Middle frontal gyrus (tissue), 1 donor: Measurements from ENCODE around the gene DCC.

Source experiments
- DNase-seq: peaks from one replicate; pipeline ENCODE4 v3.0.0-alpha.2; 2015; ENCODE audit warnings: low spot score; ENCODE audit errors: extremely low spot score

The DCC gene

GRCh38 chr18:52781113-52781512, 441.1 kb downstream of the DCC start:
- no peak for DNase-seq

GRCh38 chr18:52791321-52791720, 451.3 kb downstream of the DCC start:
- no peak for DNase-seq

GRCh38 chr18:52812834-52813233, 472.8 kb downstream of the DCC start:
- DNase-seq: no peak

DNA sequence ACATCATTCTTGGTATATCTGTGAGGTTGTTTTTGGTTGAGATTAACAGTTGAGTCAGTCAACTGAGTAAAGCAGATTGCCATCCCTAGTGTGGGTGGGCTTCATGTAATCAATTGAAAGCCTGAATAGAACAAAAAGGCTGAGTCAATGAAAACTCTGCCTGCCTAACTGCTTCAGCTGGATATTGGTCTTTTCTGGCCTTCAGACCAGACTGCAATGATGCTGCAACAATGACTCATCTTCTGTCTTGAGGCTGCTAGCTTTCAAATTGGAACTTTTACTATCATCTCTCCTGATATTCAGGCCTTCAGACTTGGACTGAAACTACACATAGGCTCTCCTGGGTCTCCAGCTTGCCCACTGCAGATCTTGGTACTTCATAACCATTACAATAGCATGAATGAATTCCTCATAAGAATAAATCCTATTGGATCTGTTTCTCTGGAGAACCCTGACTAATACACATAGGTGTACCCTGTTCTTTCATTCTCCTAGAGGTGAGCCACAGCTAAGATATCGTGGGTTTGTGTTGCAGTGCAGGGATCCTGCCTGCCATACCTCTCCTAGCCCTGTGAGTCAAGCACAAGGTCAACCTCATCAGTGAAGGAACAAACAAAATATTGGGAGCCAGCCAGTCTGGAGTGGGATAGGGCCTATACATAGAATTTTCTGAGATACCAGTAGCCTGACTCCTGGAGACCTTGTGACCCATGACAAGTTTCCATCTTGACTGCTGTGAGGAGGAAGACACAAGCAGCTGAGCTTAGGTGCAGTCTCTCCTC, 473.8 kb downstream of the DCC start:
- no peak for DNase-seq

DNA sequence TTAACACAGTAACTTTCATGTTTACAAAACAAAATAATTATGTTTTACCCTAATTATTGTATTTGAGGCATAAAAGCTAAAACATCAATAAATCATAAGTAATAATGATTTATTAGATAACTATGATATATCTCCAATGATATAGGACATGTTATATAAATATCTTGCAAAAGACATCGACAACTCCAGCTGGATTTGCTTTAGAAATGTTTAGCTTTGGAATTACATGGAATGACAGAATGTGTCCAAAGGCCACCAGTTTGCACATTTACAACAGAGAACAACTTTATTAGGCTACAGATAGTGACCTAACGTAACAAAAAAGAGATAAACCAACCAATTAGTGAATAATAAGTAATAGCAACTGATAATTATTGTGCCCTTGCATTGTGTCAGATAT, 475.7 kb downstream of the DCC start:
- no peak for DNase-seq

DNA sequence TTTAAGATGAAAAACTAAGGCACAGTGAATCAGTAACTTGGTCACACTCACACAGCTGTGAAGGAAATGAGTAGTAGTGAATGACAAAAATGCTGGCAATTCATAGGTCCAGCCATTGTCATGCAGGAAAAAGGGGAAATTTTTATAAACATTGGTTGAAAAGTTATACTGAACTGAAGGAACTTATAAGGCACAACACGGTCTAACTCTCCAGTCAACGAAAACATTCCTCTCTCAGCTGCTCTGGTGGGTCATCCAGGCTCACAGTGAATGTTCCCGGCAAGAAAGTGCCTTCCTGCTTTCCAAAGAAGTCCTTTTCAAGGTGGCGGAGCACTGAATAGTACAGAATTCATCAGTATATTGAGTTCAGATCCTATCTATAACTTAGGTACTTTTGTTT, 476.1 kb downstream of the DCC start:
- DNase-seq: no peak

DNA sequence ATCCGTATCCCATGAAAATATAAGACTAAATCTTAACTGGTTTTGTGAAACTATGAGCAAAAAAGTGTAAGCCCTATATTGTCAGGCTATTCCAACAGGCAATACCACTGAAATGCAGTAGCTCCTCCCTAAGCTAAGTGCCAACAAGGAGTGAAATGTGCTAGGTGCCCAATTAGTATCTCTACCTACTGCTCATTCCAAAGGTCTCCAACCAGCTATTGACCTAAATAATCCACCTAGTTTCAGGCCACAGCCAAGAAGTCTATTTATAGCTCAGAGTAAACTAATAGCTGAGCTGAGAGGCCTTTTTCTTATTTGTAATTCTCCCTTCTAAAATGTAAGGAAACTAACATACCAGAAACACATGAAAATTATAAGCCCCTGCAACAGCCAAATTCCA, 482.2 kb downstream of the DCC start:
- DNase-seq: no peak

DNA sequence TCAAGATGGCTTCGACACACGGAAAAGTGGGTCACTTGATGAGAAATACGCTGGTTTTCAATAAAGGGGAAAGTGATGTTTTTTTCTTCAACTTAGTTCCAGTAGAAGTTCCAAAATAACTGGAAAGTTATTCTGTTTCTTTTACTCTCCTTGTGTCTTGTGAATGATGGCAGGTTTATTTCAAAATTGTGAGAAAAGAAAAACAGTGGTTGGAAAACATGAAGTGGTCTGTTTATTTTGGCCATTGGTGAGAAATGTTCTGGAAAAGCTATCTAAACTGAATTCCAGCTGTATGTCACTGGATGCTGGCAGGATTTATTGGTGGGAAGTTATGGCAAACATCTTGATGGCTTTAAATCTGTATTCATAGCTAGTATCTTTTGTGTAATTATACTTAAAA, 484.1 kb downstream of the DCC start:
- DNase-seq: no peak

GRCh38 chr18:52826994-52827393, 487.0 kb downstream of the DCC start:
- no peak for DNase-seq

DNA sequence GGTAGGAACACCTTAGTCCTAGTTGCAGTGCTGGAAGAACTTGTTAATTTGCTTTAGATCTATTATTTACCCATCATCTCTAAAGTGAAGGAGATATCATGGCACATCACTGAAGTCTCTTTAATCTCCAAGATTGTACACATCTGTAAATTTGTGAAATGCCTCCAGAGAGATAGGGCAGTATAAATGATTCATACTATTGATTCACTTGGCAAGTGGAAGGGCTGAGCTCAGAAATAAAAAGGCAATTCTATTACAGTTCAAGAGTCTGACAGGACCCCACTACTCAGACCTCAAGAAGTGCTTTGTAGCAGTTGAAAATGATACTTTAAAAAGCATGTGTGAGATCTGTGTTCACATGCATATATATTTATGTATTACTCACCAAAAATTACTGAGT, 489.3 kb downstream of the DCC start:
- DNase-seq: no peak

- no peak for DNase-seq
Measured at GRCh38 chr18:52829876-52830405, 489.9 kb downstream of the DCC start.

GRCh38 chr18:52844323-52844722, 504.3 kb downstream of the DCC start:
- no peak for DNase-seq

DNA sequence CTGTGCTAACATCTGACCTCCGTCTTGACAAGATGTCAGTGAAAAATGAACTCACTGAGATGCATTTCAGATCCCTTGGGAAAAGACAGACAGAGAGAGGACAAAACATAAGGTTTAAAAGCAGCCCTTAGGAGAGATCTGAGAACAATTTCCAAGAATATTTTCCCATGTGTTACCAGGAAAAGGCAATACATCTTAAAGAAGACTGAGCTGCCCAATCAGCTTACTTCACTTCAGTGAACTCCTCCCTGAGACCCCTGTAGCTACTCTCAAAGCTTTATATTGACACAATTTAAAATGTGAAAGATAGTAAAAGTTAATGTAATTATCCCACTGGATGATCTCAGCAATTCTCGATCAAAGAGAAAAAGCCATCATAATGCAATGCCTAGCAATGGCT, 505.0 kb downstream of the DCC start:
- DNase-seq: no peak

- no peak for DNase-seq
Measured at GRCh38 chr18:52850031-52850560, 510.1 kb downstream of the DCC start.

DNA sequence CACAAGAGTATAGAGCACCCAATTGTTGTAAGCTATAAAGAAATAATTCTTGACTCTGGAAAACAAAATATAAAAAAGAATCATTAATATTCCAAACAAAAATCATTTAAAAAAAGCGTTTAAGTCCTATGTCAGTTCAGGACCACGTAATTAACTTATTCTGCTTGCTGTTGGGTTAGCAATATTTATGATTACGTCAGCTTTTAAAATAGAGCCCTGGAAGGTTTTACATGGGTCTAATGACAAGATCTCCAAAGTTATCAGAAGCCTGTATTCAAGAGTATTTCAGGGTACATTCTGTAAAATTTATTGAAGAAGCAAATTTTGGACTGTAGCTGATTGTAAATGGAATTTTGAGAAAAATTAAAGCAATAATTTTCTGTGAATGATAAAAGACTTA, 521.6 kb downstream of the DCC start:
- no peak for DNase-seq

GRCh38 chr18:52869349-52869923, 529.4 kb downstream of the DCC start:
- DNase-seq: no peak

DNA sequence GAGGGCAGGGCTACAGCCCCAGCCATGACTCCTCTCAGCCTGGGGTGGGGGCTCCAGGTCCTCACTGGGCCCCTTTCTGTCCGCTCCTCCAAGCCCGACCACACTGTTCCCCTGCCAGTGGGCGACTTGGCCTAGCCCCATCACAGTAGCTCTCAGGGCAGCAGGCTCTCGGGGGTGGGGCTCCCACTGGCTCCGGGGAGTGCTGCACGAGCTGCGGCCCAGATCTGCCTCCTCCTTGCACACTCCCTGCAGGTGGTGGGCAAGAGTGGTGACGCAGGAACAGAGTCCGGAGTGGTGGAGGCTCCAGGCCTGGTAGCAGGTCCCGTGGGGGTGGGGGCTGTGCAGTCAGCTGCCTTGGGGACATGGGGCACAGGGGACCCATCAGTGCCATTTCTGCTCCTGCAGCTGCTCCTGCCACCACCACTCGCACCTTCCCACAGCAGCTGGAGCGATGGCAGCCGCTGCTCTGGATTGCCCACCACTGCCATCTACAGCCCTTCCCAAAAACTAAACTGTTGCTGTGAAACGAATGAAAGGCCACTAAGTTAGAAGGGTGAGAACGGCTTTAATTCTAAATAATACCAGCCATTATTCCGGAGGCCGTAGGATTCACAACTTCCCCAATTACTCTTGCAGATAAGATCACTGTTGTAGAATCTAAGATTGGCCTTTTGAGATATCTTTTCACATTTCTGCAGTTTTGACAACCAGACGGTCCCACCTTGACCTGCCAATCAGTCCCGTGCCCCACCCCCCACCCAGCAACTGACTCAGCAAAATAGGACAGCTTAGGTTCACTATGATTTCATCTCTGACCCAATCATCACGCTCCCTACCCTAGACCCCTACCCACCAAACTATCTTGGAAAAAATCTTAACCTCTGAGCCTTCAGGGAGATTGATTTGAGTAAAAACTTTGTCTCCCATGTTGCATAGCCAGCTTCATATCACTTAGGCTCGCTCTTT, 530.2 kb downstream of the DCC start:
- DNase-seq: no peak

- DNase-seq: no peak
Measured at GRCh38 chr18:52874774-52875173, 534.8 kb downstream of the DCC start.

GRCh38 chr18:52875725-52876124, 535.7 kb downstream of the DCC start:
- no peak for DNase-seq

GRCh38 chr18:52888014-52888413, 548.0 kb downstream of the DCC start:
- no peak for DNase-seq

- no peak for DNase-seq
Measured at GRCh38 chr18:52894801-52895200, 554.8 kb downstream of the DCC start.
